Liver (tissue), 9 donors: ENCODE data around the gene OCA2. TPM values are rescaled to one million over a fixed set of nuclear protein-coding genes. Genes with fewer than 3 reads are reported as not detected.
A peak's percentile ranks its signal among the peaks of the same experiment; 100 is the strongest.

ENCODE experiments used
- DNase-seq: peaks from one replicate; pipeline ENCODE4 v3.0.0-alpha.2; 2017; ENCODE audit warnings: low spot score
- H3K27ac ChIP-seq, 2 donors: one replicate each; pipeline ENCODE4 v1.7.0; 2013; ENCODE audit warnings: inconsistent platforms in 2 of 2, low read length in 2 of 2, control low read depth in 1 of 2, low read depth in 1 of 2, mild to moderate bottlenecking in 1 of 2
- H3K27me3 ChIP-seq, 4 donors: one replicate each; pipeline versions ENCODE4 v1.6.1 to v1.7.0; 2013; ENCODE audit warnings: low read length in 3 of 4, inconsistent platforms in 1 of 4, mild to moderate bottlenecking in 1 of 4, moderate library complexity in 1 of 4; ENCODE audit not compliant: control insufficient read depth in 4 of 4, insufficient read depth in 4 of 4
- H3K36me3 ChIP-seq, 4 donors: one replicate each; pipeline versions ENCODE4 v1.6.1 to v1.7.0; 2013; ENCODE audit warnings: low read length in 3 of 4, mild to moderate bottlenecking in 3 of 4, low read depth in 1 of 4, moderate library complexity in 1 of 4; ENCODE audit not compliant: control insufficient read depth in 4 of 4, insufficient read depth in 3 of 4
- H3K4me1 ChIP-seq, 4 donors: one replicate each; pipeline versions ENCODE4 v1.6.1 to v1.7.0; 2013; ENCODE audit warnings: low read length in 3 of 4, mild to moderate bottlenecking in 3 of 4, moderate library complexity in 1 of 4; ENCODE audit not compliant: control insufficient read depth in 4 of 4, insufficient read depth in 4 of 4
- H3K4me3 ChIP-seq, 3 donors: one replicate each; pipeline versions ENCODE4 v1.6.1 to v1.7.0; 2013; ENCODE audit warnings: low read length in 3 of 3, control low read depth in 1 of 3, low read depth in 1 of 3, mild to moderate bottlenecking in 1 of 3
- H3K9ac ChIP-seq, 2 donors: one replicate each; pipeline ENCODE4 v1.7.0; 2013; ENCODE audit warnings: low read length in 2 of 2, mild to moderate bottlenecking in 2 of 2, moderate library complexity in 2 of 2, control low read depth in 1 of 2, low read depth in 1 of 2
- H3K9me3 ChIP-seq, 4 donors: one replicate each; pipeline versions ENCODE4 v1.6.1 to v1.7.0; 2013; ENCODE audit warnings: low read length in 3 of 4; ENCODE audit not compliant: control insufficient read depth in 4 of 4
- EGR1 ChIP-seq, 2 donors: IDR thresholded peaks; 2 replicates each; pipeline ENCODE4 v1.6.1; 2016 to 2018; ENCODE audit warnings: antibody characterized with exemption in 2 of 2, low read depth in 2 of 2
- FOXA1 ChIP-seq: IDR thresholded peaks from 2 replicates; pipeline ENCODE4 v1.6.1; 2016; ENCODE audit warnings: antibody characterized with exemption
- FOXA2 ChIP-seq: IDR thresholded peaks from 2 replicates; pipeline ENCODE4 v1.6.1; 2016; ENCODE audit warnings: antibody characterized with exemption
- GABPA ChIP-seq, 2 donors: IDR thresholded peaks in 1 of 2; conservative IDR thresholded peaks in 1 of 2; 2 replicates each; pipeline ENCODE4 v1.6.1; 2016; ENCODE audit warnings: antibody characterized with exemption in 2 of 2, mild to moderate bottlenecking in 1 of 2, moderate library complexity in 1 of 2
- HNF4A ChIP-seq, 2 donors: conservative IDR thresholded peaks; 2 replicates each; pipeline ENCODE4 v1.6.1; 2016; ENCODE audit warnings: antibody characterized with exemption in 2 of 2, mild to moderate bottlenecking in 2 of 2
- HNF4G ChIP-seq: IDR thresholded peaks from 2 replicates; pipeline ENCODE4 v1.6.1; 2016; ENCODE audit warnings: antibody characterized with exemption
- JUND ChIP-seq, 2 donors: IDR thresholded peaks; 2 replicates each; pipeline ENCODE4 v1.6.1; 2016; ENCODE audit warnings: antibody characterized with exemption in 2 of 2
- NR2F2 ChIP-seq: IDR thresholded peaks from 2 replicates; pipeline ENCODE4 v1.6.1; 2016; ENCODE audit warnings: antibody characterized with exemption
- RAD21 ChIP-seq, 2 donors: IDR thresholded peaks; 2 replicates each; pipeline ENCODE4 v1.6.1; 2016; ENCODE audit warnings: antibody characterized with exemption in 2 of 2, mild to moderate bottlenecking in 2 of 2
- RXRA ChIP-seq, 2 donors: IDR thresholded peaks; 2 replicates each; pipeline ENCODE4 v1.6.1; 2017 to 2018; ENCODE audit warnings: antibody characterized with exemption in 2 of 2, mild to moderate bottlenecking in 1 of 2
- SP1 ChIP-seq: IDR thresholded peaks from 2 replicates; pipeline ENCODE4 v1.6.1; 2018; ENCODE audit warnings: antibody characterized with exemption, mild to moderate bottlenecking
- TAF1 ChIP-seq: conservative IDR thresholded peaks from 2 replicates; pipeline ENCODE4 v1.6.1; 2016; ENCODE audit warnings: antibody characterized with exemption, mild to moderate bottlenecking
- YY1 ChIP-seq: IDR thresholded peaks from 2 replicates; pipeline ENCODE4 v1.6.1; 2016; ENCODE audit warnings: antibody characterized with exemption, mild to moderate bottlenecking
- WGBS: extraction: QIAGEN DNeasy Blood & Tissue Kit; methylation state at CpG from one replicate; pipeline ENCODE4 v1.1.7; 2013; 5-methylcytosine and 5-hydroxymethylcytosine counted together
- polyA plus RNA-seq, 2 donors: library from polyadenylated mRNA; stranded (reverse) in 1 of 2; unstranded in 1 of 2; fragments of 200-250 nt in 1 of 2; fragments of >200 nt in 1 of 2; fragmentation: Nextera tagmentation in 1 of 2; extraction: Ambion mirVana in 1 of 2; gene quantifications; one replicate each; pipeline versions ENCODE4 v1.2.1 to v1.2.3, GENCODE V29; 2013 to 2015
- total RNA-seq, 2 donors: library from RNA; depleted of rRNA; stranded (reverse); fragments of >200 nt; gene quantifications; one replicate each; pipeline ENCODE4 v1.2.3, GENCODE V29; 2014
- TF ChIP-seq, protein P1 (sequence below): IDR thresholded peaks from 2 replicates; pipeline ENCODE4 v1.6.1; 2016; ENCODE audit warnings: antibody characterized with exemption
- TF ChIP-seq, protein P2 (sequence below): IDR thresholded peaks from 2 replicates; pipeline ENCODE4 v1.6.1; 2016; ENCODE audit warnings: antibody characterized with exemption
- TF ChIP-seq, protein P3 (sequence below): fragments of 150-350 bp; IDR thresholded peaks from 2 replicates; pipeline ENCODE4 v1.5.1; 2017; ENCODE audit warnings: improper control_type of control experiment, low read depth, low read length; ENCODE audit not compliant: missing input control
- TF ChIP-seq, protein P4 (sequence below): IDR thresholded peaks from 2 replicates; pipeline ENCODE4 v1.6.1; 2016; ENCODE audit warnings: antibody characterized with exemption, mild to moderate bottlenecking
- TF ChIP-seq, protein P5 (sequence below): IDR thresholded peaks from 2 replicates; pipeline ENCODE4 v1.6.1; 2016; ENCODE audit warnings: antibody characterized with exemption
- donor health status: healthy.
- donor health status: healthy.
- donor health status: healthy.
- donor health status: healthy.
- donor health status: healthy.

OCA2 gene
- total and polyA plus RNA-seq, 4 donors, result 0.02 to 0.56 (median 0.15) TPM

DNA sequence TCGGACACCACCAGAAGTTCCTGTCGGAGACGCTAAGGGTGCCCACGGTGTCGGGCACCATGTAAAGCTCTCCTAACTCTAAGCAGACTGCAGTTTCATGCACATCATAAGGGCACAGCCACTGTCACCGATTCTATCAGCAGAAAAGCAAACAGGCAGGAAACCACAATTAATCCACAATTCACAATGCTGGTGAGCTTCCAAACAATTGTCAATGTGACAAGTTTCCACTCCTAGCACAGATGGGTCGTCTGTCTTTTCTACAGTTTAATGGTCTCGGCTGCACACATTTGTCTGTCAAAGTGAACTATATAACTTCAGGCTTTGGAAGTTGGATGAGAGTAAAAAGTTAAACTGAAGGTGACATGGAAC, 8.8 kb upstream of the OCA2 start:
- no peak for TF ChIP-seq HNF4A (conservative IDR thresholded peaks at IDR 0.05)
- no peak for TF ChIP-seq GABPA (IDR thresholded peaks at IDR 0.05 in 1 of 2, conservative IDR thresholded peaks at IDR 0.05 in 1 of 2)
- TF ChIP-seq, protein P1, sequence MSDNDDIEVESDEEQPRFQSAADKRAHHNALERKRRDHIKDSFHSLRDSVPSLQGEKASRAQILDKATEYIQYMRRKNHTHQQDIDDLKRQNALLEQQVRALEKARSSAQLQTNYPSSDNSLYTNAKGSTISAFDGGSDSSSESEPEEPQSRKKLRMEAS, result no peak
- TF ChIP-seq, protein P2, sequence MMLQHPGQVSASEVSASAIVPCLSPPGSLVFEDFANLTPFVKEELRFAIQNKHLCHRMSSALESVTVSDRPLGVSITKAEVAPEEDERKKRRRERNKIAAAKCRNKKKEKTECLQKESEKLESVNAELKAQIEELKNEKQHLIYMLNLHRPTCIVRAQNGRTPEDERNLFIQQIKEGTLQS, result no peak
- no peak for TF ChIP-seq SP1
- TF ChIP-seq TAF1, result no peak
- TF ChIP-seq FOXA1, result no peak
- TF ChIP-seq RXRA (IDR thresholded peaks at IDR 0.05), result no peak
- no peak for TF ChIP-seq JUND (IDR thresholded peaks at IDR 0.05)
- no peak for TF ChIP-seq EGR1 (IDR thresholded peaks at IDR 0.05; ENCODE audit: low read depth in 2 of 2)
- no peak for TF ChIP-seq HNF4G
- no peak for TF ChIP-seq NR2F2
- TF ChIP-seq, protein P3, sequence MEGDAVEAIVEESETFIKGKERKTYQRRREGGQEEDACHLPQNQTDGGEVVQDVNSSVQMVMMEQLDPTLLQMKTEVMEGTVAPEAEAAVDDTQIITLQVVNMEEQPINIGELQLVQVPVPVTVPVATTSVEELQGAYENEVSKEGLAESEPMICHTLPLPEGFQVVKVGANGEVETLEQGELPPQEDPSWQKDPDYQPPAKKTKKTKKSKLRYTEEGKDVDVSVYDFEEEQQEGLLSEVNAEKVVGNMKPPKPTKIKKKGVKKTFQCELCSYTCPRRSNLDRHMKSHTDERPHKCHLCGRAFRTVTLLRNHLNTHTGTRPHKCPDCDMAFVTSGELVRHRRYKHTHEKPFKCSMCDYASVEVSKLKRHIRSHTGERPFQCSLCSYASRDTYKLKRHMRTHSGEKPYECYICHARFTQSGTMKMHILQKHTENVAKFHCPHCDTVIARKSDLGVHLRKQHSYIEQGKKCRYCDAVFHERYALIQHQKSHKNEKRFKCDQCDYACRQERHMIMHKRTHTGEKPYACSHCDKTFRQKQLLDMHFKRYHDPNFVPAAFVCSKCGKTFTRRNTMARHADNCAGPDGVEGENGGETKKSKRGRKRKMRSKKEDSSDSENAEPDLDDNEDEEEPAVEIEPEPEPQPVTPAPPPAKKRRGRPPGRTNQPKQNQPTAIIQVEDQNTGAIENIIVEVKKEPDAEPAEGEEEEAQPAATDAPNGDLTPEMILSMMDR, result no peak
- no peak for TF ChIP-seq FOXA2
- no peak for TF ChIP-seq YY1
- TF ChIP-seq, protein P4, sequence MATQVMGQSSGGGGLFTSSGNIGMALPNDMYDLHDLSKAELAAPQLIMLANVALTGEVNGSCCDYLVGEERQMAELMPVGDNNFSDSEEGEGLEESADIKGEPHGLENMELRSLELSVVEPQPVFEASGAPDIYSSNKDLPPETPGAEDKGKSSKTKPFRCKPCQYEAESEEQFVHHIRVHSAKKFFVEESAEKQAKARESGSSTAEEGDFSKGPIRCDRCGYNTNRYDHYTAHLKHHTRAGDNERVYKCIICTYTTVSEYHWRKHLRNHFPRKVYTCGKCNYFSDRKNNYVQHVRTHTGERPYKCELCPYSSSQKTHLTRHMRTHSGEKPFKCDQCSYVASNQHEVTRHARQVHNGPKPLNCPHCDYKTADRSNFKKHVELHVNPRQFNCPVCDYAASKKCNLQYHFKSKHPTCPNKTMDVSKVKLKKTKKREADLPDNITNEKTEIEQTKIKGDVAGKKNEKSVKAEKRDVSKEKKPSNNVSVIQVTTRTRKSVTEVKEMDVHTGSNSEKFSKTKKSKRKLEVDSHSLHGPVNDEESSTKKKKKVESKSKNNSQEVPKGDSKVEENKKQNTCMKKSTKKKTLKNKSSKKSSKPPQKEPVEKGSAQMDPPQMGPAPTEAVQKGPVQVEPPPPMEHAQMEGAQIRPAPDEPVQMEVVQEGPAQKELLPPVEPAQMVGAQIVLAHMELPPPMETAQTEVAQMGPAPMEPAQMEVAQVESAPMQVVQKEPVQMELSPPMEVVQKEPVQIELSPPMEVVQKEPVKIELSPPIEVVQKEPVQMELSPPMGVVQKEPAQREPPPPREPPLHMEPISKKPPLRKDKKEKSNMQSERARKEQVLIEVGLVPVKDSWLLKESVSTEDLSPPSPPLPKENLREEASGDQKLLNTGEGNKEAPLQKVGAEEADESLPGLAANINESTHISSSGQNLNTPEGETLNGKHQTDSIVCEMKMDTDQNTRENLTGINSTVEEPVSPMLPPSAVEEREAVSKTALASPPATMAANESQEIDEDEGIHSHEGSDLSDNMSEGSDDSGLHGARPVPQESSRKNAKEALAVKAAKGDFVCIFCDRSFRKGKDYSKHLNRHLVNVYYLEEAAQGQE, result no peak
- Histone ChIP-seq H3K9ac (no peak overlapping the region), H3K27ac (no peak overlapping the region), H3K4me1 (peaks cover 13 to 17% (median 15%) of the 10 kb centered on the region in 4 donors), H3K27me3 (no peaks in the 10 kb centered on the region), H3K4me3 (no peak overlapping the region), H3K36me3 (peaks cover 3 to 20% (median 16%) of the 10 kb centered on the region in 4 donors), H3K9me3 (no peaks in the 10 kb centered on the region)
- no peak for DNase-seq
- 45% methylated on average over 8 of the region's 8 CpGs for WGBS

DNA sequence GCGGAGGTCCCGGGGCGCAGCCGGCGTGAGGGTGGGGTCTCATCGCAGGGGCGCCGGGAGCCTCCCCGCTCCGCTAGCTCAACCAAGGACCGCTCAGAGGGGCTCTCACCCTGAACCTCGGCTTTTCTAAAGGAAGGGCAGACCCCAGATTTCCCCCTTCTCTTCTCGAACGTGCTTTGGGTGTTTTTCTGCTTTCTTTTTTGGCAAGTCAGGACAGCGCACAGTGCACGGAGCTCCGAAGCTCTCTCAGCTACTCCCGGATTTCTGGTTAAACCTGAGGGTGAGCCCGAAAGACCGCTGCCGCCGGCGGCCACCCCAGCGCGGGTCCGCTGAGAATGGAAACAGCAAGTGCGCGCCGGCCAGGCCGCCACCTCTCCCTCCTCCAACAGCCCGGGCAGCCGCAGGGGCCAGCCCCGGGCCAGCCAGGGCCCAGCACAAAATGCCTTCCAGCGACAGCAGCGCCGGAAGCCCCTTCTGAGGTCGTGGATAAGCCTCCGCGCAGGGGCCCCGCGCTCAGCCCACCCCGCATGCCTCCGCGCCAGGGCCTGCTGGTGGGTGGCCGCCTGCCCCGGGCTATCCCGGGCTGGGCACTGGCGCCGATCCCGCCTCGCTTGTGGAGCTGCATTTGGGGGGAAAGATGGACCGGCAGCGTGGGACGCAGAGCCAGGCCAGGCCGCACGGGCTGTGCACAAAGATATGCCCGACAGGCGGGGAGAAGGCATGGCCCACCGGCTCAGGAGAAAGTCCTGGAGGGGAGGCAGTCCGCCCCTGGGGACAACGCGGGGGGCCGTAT, 8.2 kb upstream of the OCA2 start:
- TF ChIP-seq HNF4A (conservative IDR thresholded peaks at IDR 0.05) (no peak), HNF4G (no peak), NR2F2 (no peak), JUND (IDR thresholded peaks at IDR 0.05) (no peak), FOXA1 (no peak), RAD21 (IDR thresholded peaks at IDR 0.05) (no peak)
- TF ChIP-seq, protein P5, sequence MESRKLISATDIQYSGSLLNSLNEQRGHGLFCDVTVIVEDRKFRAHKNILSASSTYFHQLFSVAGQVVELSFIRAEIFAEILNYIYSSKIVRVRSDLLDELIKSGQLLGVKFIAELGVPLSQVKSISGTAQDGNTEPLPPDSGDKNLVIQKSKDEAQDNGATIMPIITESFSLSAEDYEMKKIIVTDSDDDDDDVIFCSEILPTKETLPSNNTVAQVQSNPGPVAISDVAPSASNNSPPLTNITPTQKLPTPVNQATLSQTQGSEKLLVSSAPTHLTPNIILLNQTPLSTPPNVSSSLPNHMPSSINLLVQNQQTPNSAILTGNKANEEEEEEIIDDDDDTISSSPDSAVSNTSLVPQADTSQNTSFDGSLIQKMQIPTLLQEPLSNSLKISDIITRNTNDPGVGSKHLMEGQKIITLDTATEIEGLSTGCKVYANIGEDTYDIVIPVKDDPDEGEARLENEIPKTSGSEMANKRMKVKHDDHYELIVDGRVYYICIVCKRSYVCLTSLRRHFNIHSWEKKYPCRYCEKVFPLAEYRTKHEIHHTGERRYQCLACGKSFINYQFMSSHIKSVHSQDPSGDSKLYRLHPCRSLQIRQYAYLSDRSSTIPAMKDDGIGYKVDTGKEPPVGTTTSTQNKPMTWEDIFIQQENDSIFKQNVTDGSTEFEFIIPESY, result no peak
- Histone ChIP-seq H3K36me3 (peaks cover 3 to 14% (median 12%) of the 10 kb centered on the region in 4 donors), H3K9me3 (no peaks in the 10 kb centered on the region), H3K4me3 (peak overlapping the region in 2 of 3 donors; percentile 56 to 57), H3K4me1 (peaks cover 13 to 17% (median 15%) of the 10 kb centered on the region in 4 donors), H3K27ac (no peak overlapping the region), H3K27me3 (no peaks in the 10 kb centered on the region), H3K9ac (no peak overlapping the region)
- 6% methylated on average over 63 of the region's 63 CpGs for WGBS
- no peak for DNase-seq
